Esophagus muscularis mucosa (tissue), 4 donors: ENCODE results near the gene ADCY3.

Experiments
- CTCF ChIP-seq, 3 experiments: fragments of 200-600 bp in 2 of 3; fragments of 450-650 bp in 1 of 3; sonication (generic) in 2 of 3; IDR thresholded peaks; one replicate each; pipeline ENCODE4 v1.5.1; 2017 to 2019; ENCODE audit warnings: antibody characterized with exemption in 3 of 3, mild to moderate bottlenecking in 2 of 3, moderate library complexity in 1 of 3
- EP300 ChIP-seq: sonication (generic); formaldehyde crosslinking; IDR thresholded peaks from one replicate; pipeline ENCODE4 v1.6.1; 2017; ENCODE audit warnings: antibody characterized with exemption
- POLR2AphosphoS5 ChIP-seq, 2 donors: sonication (generic); formaldehyde crosslinking; IDR thresholded peaks; one replicate each; pipeline ENCODE4 v1.6.1; 2017; ENCODE audit warnings: antibody characterized with exemption in 2 of 2

GRCh38 chr2:24898122-24899109 is 21.6 kb downstream of the ADCY3 start:
- no peak for TF ChIP-seq CTCF (IDR thresholded peaks at IDR 0.05)
- TF ChIP-seq POLR2AphosphoS5 (IDR thresholded peaks at IDR 0.05), result no peak
- no peak for TF ChIP-seq EP300
